Natural killer cell (primary cell): ENCODE measurements around the gene ZNG1F. TPM values are rescaled to one million over a fixed set of nuclear protein-coding genes. Genes with fewer than 3 reads are reported as not detected.
A peak's percentile ranks its signal among the peaks of the same experiment; 100 is the strongest.
"Not testable (repeated sequence)": the region's sequence is repeated elsewhere in the genome, so short reads cannot be mapped to it uniquely, and the experiment has no call there.

ENCODE experiments used
- ATAC-seq, 3 donors: fragments of 150-1000 bp in 2 of 3; fragments of 200-7000 bp in 1 of 3; cut with Tn5 transposase; 1 replicate in 1 of 3; 2 replicates in 2 of 3; pipeline ENCODE4 v1.10.0; 2021; ENCODE audit warnings: mild to moderate bottlenecking in 2 of 3, moderate library complexity in 2 of 3
- DNase-seq, 2 donors: peaks; one replicate each; pipeline versions ENCODE4 v3.0.0 to v3.0.0-alpha.2; 2013 to 2021; ENCODE audit warnings: mixed read lengths in 1 of 2
- H3K27ac ChIP-seq: one replicate; pipeline ENCODE4 v1.5.1; 2013; ENCODE audit warnings: mild to moderate bottlenecking, low read length
- H3K27me3 ChIP-seq: one replicate; pipeline ENCODE4 v1.6.1; 2013; ENCODE audit warnings: low read length; ENCODE audit not compliant: control insufficient read depth, insufficient read depth
- H3K36me3 ChIP-seq: one replicate; pipeline ENCODE4 v1.6.1; 2013; ENCODE audit warnings: low read length; ENCODE audit not compliant: control insufficient read depth, insufficient read depth
- H3K4me1 ChIP-seq: one replicate; pipeline ENCODE4 v1.6.1; 2013; ENCODE audit warnings: low read length; ENCODE audit not compliant: control insufficient read depth, insufficient read depth
- H3K4me3 ChIP-seq: one replicate; pipeline ENCODE4 v1.5.1; 2013; ENCODE audit warnings: low read length
- H3K9me3 ChIP-seq: one replicate; pipeline ENCODE4 v1.6.1; 2013; ENCODE audit warnings: low read length; ENCODE audit not compliant: control insufficient read depth, insufficient read depth
- H3K27ac Mint-ChIP-seq, 2 donors: one replicate each; pipeline ENCODE4 v1.8.0; 2022; ENCODE audit warnings: mild to moderate bottlenecking in 2 of 2, mixed read lengths in 2 of 2, moderate library complexity in 1 of 2
- H3K27me3 Mint-ChIP-seq, 2 donors: one replicate each; pipeline ENCODE4 v1.8.0; 2022; ENCODE audit warnings: low read depth in 2 of 2, mixed read lengths in 2 of 2
- H3K36me3 Mint-ChIP-seq: one replicate; pipeline ENCODE4 v1.8.0; 2022; ENCODE audit warnings: mixed read lengths
- H3K4me1 Mint-ChIP-seq, 2 donors: one replicate each; pipeline ENCODE4 v1.8.0; 2022; ENCODE audit warnings: mixed read lengths in 2 of 2
- H3K4me3 Mint-ChIP-seq: one replicate; pipeline ENCODE4 v1.8.0; 2022; ENCODE audit warnings: mild to moderate bottlenecking, moderate library complexity, mixed read lengths
- H3K9me3 Mint-ChIP-seq, 2 donors: one replicate each; pipeline ENCODE4 v1.8.0; 2022; ENCODE audit warnings: mixed read lengths in 2 of 2
- WGBS: methylation state at CpG from one replicate; pipeline ENCODE4 v1.1.7; 2013; ENCODE audit warnings: missing lambda C conversion rate; ENCODE audit not compliant: insufficient coverage; 5-methylcytosine and 5-hydroxymethylcytosine counted together
- intact Hi-C: fragments of 100-400 bp; cut with micrococcal nuclease; formaldehyde crosslinking; loops from one replicate; pipeline ENCODE4 v1.14.2; 2022
- total RNA-seq, 4 donors: library from RNA; stranded (reverse); fragments of 120-200 nt in 1 of 4; gene quantifications; one replicate each; pipeline versions ENCODE4 v1.2.3 to v1.2.4, GENCODE V29; 2013 to 2022

Gene ZNG1F
- total RNA-seq, 3 donors from 2014 or later (not counting 1 experiment from before 2014, with no cell fraction given): 7.4 to 11.0 (median 8.3) TPM

DNA sequence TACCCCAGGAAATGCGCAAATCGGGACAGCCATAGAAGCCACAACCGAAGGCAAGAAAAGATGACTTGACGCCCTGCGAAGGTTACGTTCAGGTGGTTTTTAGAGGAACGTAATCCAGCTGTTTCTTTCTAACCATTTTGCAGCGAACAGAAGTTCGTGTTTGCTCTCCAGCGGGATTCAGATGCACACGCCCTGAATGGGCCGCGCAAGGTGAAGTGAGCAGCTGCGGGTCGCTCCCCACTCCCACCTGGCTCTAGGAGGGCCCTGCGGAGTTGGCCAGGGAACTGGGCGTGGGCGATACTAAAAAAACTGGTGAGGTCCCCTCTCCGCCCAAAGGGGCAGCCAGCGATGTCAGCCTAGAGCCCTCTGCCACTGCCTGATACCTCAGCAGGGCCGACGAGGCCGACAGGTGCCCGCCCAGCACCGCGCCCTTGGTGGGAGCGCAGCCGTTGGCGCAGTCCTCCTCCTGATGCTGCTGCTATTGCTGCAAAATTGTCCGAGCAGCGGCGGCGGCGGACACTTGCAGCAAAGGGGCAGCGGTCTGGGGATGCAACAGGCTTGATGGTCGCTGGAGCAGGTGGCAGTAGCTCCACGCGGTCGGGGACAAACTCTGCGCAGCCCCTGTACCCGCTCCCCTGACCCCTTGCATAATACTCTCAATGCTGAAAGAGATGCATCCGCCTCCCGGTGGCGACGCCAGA, 62.2 kb downstream of the ZNG1F start:
- H3K4me1 ChIP-seq, H3K27ac ChIP-seq, H3K27ac Mint-ChIP-seq, H3K4me3 ChIP-seq, ATAC-seq, H3K4me1 Mint-ChIP-seq, H3K36me3 Mint-ChIP-seq, intact Hi-C loops, H3K9me3 ChIP-seq, H3K27me3 Mint-ChIP-seq, H3K4me3 Mint-ChIP-seq, H3K9me3 Mint-ChIP-seq, DNase-seq, H3K27me3 ChIP-seq, H3K36me3 ChIP-seq: not testable (repeated sequence)
- whole genome bisulfite sequencing: 17% methylated on average over 6 of the region's 45 CpGs

DNA sequence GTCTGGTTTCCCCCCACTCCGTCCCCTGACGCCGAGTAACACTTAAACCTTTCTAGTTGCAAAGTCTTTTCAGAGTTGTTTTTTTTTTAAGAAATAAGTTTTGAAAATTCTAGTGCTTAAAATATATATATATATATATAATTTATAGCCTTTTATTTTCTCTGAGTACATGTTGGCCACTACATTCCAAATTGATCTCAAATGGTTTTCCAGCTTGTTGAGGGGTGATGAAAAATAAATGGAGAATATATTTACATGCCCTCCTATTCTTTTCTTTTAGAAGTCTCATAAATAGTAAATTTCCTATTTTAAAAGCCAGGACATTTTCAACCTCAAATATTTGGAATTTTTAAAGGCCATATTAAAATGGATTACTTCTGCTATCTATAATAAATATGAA, 63.2 kb downstream of the ZNG1F start:
- DNase-seq, H3K36me3 ChIP-seq, H3K27me3 Mint-ChIP-seq, intact Hi-C loops, H3K27ac ChIP-seq, H3K4me3 Mint-ChIP-seq, H3K27ac Mint-ChIP-seq, H3K9me3 Mint-ChIP-seq, H3K36me3 Mint-ChIP-seq, H3K27me3 ChIP-seq, H3K9me3 ChIP-seq, H3K4me3 ChIP-seq, H3K4me1 ChIP-seq, ATAC-seq, H3K4me1 Mint-ChIP-seq: not testable (repeated sequence)
- no CpG with 5 or more reads among the region's 3 CpGs for WGBS

DNA sequence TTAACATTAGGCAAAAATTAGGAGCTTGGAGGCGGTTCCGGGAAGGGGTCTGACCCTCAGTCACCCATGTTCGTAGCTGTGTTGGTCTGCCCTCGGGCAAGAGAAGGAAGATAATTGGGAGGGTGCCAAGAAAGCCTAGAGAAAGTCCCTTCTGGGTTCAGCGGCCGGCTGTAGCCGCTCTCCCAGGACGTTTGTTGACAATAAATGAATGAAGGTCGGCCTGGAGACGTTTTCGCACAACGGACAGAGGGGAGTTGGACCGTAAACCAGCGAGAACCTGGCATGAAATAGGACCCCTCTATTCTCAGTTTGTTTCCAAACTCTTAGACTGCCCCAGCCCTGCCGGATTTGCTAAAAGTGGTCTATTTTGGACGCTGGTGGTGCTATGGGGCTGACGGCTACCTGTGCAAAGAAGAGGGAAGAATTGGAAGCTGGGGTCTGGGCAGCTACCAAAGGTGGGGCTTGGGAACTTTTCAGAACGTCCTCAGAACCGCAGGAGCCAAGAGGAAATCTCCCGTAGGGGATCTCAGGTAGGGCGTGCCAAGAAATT, 63.9 kb downstream of the ZNG1F start:
- H3K27ac ChIP-seq, H3K4me3 ChIP-seq, H3K9me3 Mint-ChIP-seq, ATAC-seq, H3K4me1 ChIP-seq, H3K4me1 Mint-ChIP-seq, DNase-seq, H3K27me3 ChIP-seq, H3K4me3 Mint-ChIP-seq, H3K27ac Mint-ChIP-seq, H3K36me3 Mint-ChIP-seq, H3K27me3 Mint-ChIP-seq, H3K36me3 ChIP-seq, intact Hi-C loops, H3K9me3 ChIP-seq: not testable (repeated sequence)
- no CpG with 5 or more reads among the region's 21 CpGs for WGBS

DNA sequence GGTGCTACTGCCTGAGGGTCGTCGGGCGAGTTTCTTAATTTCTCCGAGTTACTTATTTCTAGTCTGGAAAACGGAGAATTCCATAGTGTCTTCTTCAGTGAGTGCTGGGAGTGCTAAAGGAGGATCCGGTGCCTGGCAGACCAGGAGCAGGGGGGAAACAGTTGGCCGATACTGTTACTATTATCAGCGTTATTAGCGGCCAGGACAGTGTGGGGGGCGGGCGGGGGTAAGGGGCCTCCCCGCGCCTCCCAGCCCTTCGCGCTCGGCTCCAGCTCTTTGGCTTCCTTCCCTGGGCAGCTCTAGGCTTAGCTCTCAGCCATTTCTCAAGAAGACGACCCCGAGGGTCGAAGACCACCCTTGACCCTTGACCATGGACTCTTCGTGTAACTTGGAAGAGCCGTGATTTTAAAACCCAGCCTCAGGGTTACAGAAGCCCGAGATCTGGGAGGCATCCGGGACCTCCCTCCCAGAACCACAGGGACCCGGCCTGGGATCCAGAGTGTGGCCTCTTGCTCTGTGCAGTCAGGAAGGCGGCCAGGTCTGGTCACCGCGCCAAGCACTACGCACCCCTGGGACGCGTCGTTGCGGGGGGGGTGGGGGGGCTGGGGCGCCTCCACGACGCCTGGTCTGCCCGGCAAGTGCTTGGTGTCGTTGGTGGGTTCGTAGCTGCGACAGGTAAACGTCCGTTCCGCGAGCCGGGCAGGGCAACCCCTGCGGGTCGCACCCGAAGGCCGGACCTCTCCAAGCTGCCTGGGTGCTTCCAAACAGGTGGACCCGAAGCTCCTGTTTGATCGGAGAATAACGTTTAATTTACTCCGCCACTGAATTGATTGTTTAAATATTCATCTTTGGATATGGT, 64.6 kb downstream of the ZNG1F start:
- H3K27ac ChIP-seq, H3K9me3 Mint-ChIP-seq, H3K9me3 ChIP-seq, DNase-seq, H3K36me3 ChIP-seq, H3K36me3 Mint-ChIP-seq, H3K4me3 Mint-ChIP-seq, H3K4me1 ChIP-seq, H3K4me3 ChIP-seq, H3K4me1 Mint-ChIP-seq, H3K27ac Mint-ChIP-seq, H3K27me3 ChIP-seq, intact Hi-C loops, H3K27me3 Mint-ChIP-seq: not testable (repeated sequence)
- 29% methylated on average over 30 of the region's 52 CpGs for WGBS
- ATAC-seq: peak in 1 of 3 donors; percentile 35

DNA sequence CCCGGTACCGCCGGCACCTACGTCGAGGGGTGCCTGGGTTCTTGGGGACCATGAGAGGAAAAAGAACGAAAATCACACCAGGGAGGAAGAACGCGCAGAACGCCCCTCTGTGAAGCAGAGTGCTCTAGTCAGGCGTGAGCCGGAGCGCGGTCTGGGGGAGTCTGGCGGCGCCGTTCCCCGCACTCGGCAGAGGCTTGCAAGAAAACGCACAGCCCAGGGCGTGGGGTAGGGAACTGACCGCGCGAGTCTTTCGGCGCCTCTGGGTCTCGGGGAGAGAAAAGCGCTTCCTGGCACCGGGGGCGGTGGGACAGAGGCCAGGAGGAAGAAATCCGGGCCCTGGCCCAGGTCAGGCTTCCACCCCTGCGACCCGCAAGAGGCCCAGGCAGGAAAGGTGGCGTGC, 65.3 kb downstream of the ZNG1F start:
- H3K4me3 ChIP-seq, H3K27me3 ChIP-seq, H3K36me3 Mint-ChIP-seq, H3K4me1 ChIP-seq, H3K9me3 ChIP-seq, H3K4me1 Mint-ChIP-seq, H3K27ac ChIP-seq, H3K27me3 Mint-ChIP-seq, H3K4me3 Mint-ChIP-seq, H3K27ac Mint-ChIP-seq, H3K9me3 Mint-ChIP-seq, DNase-seq, intact Hi-C loops, H3K36me3 ChIP-seq: not testable (repeated sequence)
- 5% methylated on average over 8 of the region's 33 CpGs for WGBS
- ATAC-seq: peak in 1 of 3 donors; percentile 3

DNA sequence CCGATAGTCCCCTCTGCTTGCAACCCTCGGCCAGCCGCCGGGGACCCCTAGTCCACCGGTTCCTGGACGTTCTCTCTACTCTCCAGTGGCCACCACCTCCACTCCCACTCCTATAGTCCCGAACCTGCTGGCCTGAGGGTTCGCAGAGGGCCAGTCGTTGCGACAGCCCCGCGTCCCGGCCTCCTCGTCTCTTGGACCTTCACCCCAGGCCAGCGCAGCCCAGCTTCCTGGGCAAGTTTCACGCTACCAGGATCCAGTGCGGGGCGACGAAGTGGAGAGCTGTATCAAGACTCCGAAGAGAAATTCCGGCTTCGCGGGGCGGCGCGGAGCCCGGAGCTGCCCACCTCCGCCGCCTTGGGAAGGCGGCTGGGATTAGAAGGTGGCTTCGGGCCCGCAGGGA, 65.7 kb downstream of the ZNG1F start:
- H3K27me3 ChIP-seq, intact Hi-C loops, H3K27me3 Mint-ChIP-seq, H3K36me3 ChIP-seq, H3K27ac Mint-ChIP-seq, H3K36me3 Mint-ChIP-seq, H3K4me3 Mint-ChIP-seq, H3K9me3 Mint-ChIP-seq, DNase-seq, H3K4me1 Mint-ChIP-seq, ATAC-seq, H3K4me1 ChIP-seq, H3K27ac ChIP-seq, H3K4me3 ChIP-seq, H3K9me3 ChIP-seq: not testable (repeated sequence)
- WGBS: no CpG with 5 or more reads among the region's 32 CpGs

DNA sequence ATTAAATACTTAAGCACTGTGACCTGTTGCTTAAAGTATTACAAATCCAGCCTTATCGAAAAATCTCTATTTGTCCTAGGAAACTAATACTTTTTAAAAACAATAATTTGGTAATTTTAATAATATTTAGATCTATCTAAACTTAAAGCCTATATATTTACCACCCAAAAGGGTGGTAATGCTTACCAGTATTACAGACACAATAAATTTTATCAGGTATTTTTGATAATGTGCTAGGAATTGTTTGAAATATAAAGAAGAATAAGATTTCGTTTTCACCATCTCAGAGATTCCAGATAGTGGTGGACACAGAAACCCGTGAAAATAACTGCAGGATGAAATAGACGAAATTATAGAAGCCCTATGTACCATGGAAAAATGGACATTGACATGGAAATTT, 68.4 kb downstream of the ZNG1F start:
- H3K9me3 Mint-ChIP-seq, H3K4me3 Mint-ChIP-seq, H3K36me3 Mint-ChIP-seq, ATAC-seq, intact Hi-C loops, H3K27ac ChIP-seq, H3K27me3 ChIP-seq, H3K27ac Mint-ChIP-seq, H3K9me3 ChIP-seq, H3K36me3 ChIP-seq, H3K4me3 ChIP-seq, H3K27me3 Mint-ChIP-seq, H3K4me1 Mint-ChIP-seq, H3K4me1 ChIP-seq, DNase-seq: not testable (repeated sequence)
- no CpG with 5 or more reads among the region's 4 CpGs for WGBS
